Activated CD4-positive, alpha-beta T cell treated with anti-CD3 and anti-CD28 coated beads for 36 hours (primary cell): ENCODE measurements around the gene RBM4B. TPM values are rescaled to one million over a fixed set of nuclear protein-coding genes. Genes with fewer than 3 reads are reported as not detected.

Experiments
- ATAC-seq: fragments of 200-7000 bp; cut with Tn5 transposase; one replicate; pipeline ENCODE4 v1.10.0; 2021; ENCODE audit warnings: mild to moderate bottlenecking, moderate library complexity
- CTCF ChIA-PET: fragments of 350-600 bp; sonication (Branson Sonifier 250); formaldehyde crosslinking; loops from one replicate; lab custom pipeline; 2021; ENCODE audit warnings: antibody characterized with exemption; lab: Charles Lee
- POLR2A ChIA-PET: fragments of 350-600 bp; sonication (Branson Sonifier 250); formaldehyde crosslinking; loops from one replicate; lab custom pipeline; 2021; ENCODE audit warnings: antibody characterized with exemption, inconsistent platforms; lab: Charles Lee
- DNase-seq: peaks from one replicate; pipeline ENCODE4 v3.0.0-alpha.2; 2020
- H3K27ac Mint-ChIP-seq: one replicate; pipeline ENCODE4 v1.8.0; 2021; ENCODE audit warnings: mixed read lengths
- H3K27me3 Mint-ChIP-seq: one replicate; pipeline ENCODE4 v1.8.0; 2021; ENCODE audit warnings: mixed read lengths
- H3K36me3 Mint-ChIP-seq: one replicate; pipeline ENCODE4 v1.8.0; 2021; ENCODE audit warnings: low read depth, mixed read lengths
- H3K4me1 Mint-ChIP-seq: one replicate; pipeline ENCODE4 v1.8.0; 2021; ENCODE audit warnings: mixed read lengths
- H3K4me3 Mint-ChIP-seq: one replicate; pipeline ENCODE4 v1.8.0; 2021; ENCODE audit warnings: mild to moderate bottlenecking, moderate library complexity, mixed read lengths
- H3K9me3 Mint-ChIP-seq: one replicate; pipeline ENCODE4 v1.8.0; 2021; ENCODE audit warnings: low read depth, mixed read lengths
- intact Hi-C, 2 experiments: fragments of 100-400 bp; cut with DNase I in 1 of 2; cut with micrococcal nuclease in 1 of 2; formaldehyde crosslinking; loops; one replicate each; pipeline versions ENCODE4 v1.14.2 to v1.15.1; 2022 to 2024; cut with DNase I, micrococcal nuclease
- total RNA-seq, 2 experiments: library from RNA; stranded (reverse); gene quantifications; one replicate each; pipeline ENCODE4 v1.2.3, GENCODE V29; 2021

The RBM4B gene
- total RNA-seq, 2 experiments from 2014 or later, result 14.7 to 14.8 TPM

- CTCF ChIA-PET, result no interaction called here
- POLR2A ChIA-PET, result interaction anchor here (1.0 to 12.1 kb wide), 2 partner anchors 12 to 32 kb away, joined by 4 to 98 read pairs; partner anchors contain the start of gene RBM4
Measured at GRCh38 chr11:66626382-66626781, 51.3 kb downstream of the RBM4B start.

DNA sequence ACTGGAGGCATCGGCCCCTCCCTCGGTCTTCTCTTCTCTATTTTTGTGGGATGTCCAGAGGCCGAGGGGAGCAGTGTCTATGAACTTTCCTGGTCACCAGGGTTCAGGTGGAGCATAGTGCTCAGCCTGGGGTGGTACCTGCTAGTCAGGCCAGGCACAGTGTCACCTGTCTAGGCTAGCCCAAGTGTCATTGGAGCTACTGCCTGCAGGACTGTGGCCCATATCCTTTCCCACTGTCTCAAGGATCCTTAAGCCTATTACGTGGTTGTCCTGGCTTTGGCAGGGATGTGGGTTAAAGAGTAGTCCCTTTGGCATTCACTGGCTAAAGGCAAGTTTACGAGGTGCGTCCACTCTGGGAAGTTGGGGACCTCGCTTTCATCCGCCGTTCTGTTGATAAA is 51.9 kb downstream of the RBM4B start:
- CTCF ChIA-PET, result interaction anchor here (0.7 kb wide), 1 partner anchor 63 kb away, joined by 4 read pairs; no protein-coding TSS in a partner anchor
- DNase-seq (no peak), ATAC-seq (no peak)
- intact Hi-C loops, result no loop called here
- peaks cover 92% of the 10 kb centered on the region for H3K36me3 Mint-ChIP-seq
- no peaks in the 10 kb centered on the region for H3K27me3 Mint-ChIP-seq
- no peaks in the 10 kb centered on the region for H3K9me3 Mint-ChIP-seq
- no peak overlapping the region for H3K4me3 Mint-ChIP-seq
- no peak overlapping the region for H3K27ac Mint-ChIP-seq
- POLR2A ChIA-PET, result interaction anchor here (12.1 kb wide), 1 partner anchor 12 kb away, joined by 98 read pairs; the partner anchor contains the start of gene RBM4
- H3K4me1 Mint-ChIP-seq, result peaks cover 59% of the 10 kb centered on the region

More at GRCh38 chr11:66626382-66626781, 51.3 kb downstream of the RBM4B start:
- H3K4me1 Mint-ChIP-seq, result peaks cover 53% of the 10 kb centered on the region
- no peak overlapping the region for H3K4me3 Mint-ChIP-seq
- no peak overlapping the region for H3K27ac Mint-ChIP-seq
- H3K36me3 Mint-ChIP-seq, result peaks cover 90% of the 10 kb centered on the region
- ATAC-seq (no peak), DNase-seq (no peak)
- no peaks in the 10 kb centered on the region for H3K27me3 Mint-ChIP-seq
- no peaks in the 10 kb centered on the region for H3K9me3 Mint-ChIP-seq
- intact Hi-C loops, result no loop called here

- CTCF ChIA-PET, result interaction anchor here (0.7 to 2.7 kb wide), 2 partner anchors 8 to 63 kb away, joined by 4 to 12 read pairs; no protein-coding TSS in a partner anchor
- ATAC-seq, result no peak
- POLR2A ChIA-PET, result interaction anchor here (0.8 to 12.1 kb wide), 6 partner anchors 9 to 52 kb away, joined by 3 to 98 read pairs (median 3); partner anchors contain the start of genes RBM14, RBM4 and RBM4B
- Mint-ChIP-seq H3K27me3 (no peaks in the 10 kb centered on the region), H3K9me3 (no peaks in the 10 kb centered on the region), H3K27ac (no peak overlapping the region), H3K36me3 (peaks cover 94% of the 10 kb centered on the region), H3K4me1 (peaks cover 62% of the 10 kb centered on the region), H3K4me3 (no peak overlapping the region)
- DNase-seq, result no peak
- intact Hi-C loops, result no loop called here
Measured at GRCh38 chr11:66625041-66625751, 52.5 kb downstream of the RBM4B start.

GRCh38 chr11:66624450-66624849 is 53.2 kb downstream of the RBM4B start:
- no peak overlapping the region for H3K4me3 Mint-ChIP-seq
- peaks cover 93% of the 10 kb centered on the region for H3K36me3 Mint-ChIP-seq
- no peaks in the 10 kb centered on the region for H3K27me3 Mint-ChIP-seq
- ChIA-PET POLR2A (interaction anchor here (0.8 to 12.1 kb wide), 6 partner anchors 8 to 53 kb away, joined by 3 to 98 read pairs (median 3); partner anchors contain the start of genes RBM14, RBM4 and RBM4B), CTCF (interaction anchor here (2.7 to 4.4 kb wide), 2 partner anchors 9 to 13 kb away, joined by 12 to 32 read pairs; partner anchors contain the start of gene RBM4)
- no peaks in the 10 kb centered on the region for H3K9me3 Mint-ChIP-seq
- DNase-seq (no peak), ATAC-seq (no peak)
- peaks cover 63% of the 10 kb centered on the region for H3K4me1 Mint-ChIP-seq
- H3K27ac Mint-ChIP-seq, result no peak overlapping the region
- intact Hi-C loops, result no loop called here

DNA sequence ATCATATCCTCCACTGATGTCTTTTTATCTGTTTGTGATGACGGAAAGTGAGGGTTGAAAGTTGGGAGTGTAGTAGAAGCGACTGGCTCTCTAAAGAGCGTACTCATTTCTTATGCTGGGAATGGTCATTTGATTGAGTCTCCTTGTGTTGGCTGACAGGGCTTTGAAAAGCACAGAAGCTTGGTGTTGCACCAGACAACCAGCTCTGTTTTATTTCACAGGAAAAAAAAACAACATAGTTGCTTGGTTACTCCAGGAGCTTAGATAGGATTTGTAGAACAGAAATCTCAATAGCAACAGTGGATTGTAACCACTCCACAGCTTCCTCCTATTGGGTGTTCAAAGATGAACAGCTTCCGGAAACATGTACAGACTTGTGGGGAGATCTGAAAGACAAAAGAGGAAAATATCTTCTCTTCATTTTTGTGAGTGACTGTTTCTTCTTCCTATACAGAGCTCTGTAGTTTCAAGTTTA is 58.6 kb downstream of the RBM4B start:
- CTCF ChIA-PET, result interaction anchor here (0.6 to 2.3 kb wide), 10 partner anchors 9 to 230 kb away, joined by 3 to 14 read pairs (median 3); partner anchors contain the start of genes RBM4 and RBM4B
- H3K36me3 Mint-ChIP-seq, result peaks cover 82% of the 10 kb centered on the region
- intact Hi-C loops, result loop anchor here (1.0 to 5.0 kb wide), 4 partner anchors 19 to 352 kb away; partner anchors contain the start of genes DPP3 (in 1 of the 2), RAB1B (in 1 of the 2) and RBM4 (in 1 of the 2)
- ATAC-seq (peak; percentile 10), DNase-seq (no peak)
- H3K9me3 Mint-ChIP-seq, result no peaks in the 10 kb centered on the region
- no peaks in the 10 kb centered on the region for H3K27me3 Mint-ChIP-seq
- POLR2A ChIA-PET, result interaction anchor here (0.6 to 12.1 kb wide), 8 partner anchors 8 to 620 kb away, joined by 3 to 98 read pairs (median 6); partner anchors contain the start of genes CCDC87, CCS, CTSF and RBM4
- peak overlapping the region; percentile 89 for H3K4me3 Mint-ChIP-seq
- peak overlapping the region; percentile 97 for H3K27ac Mint-ChIP-seq
- H3K4me1 Mint-ChIP-seq, result peaks cover 55% of the 10 kb centered on the region

- ChIA-PET CTCF (interaction anchor here (0.7 to 1.3 kb wide), 7 partner anchors 20 to 255 kb away, joined by 3 to 6 read pairs (median 3); partner anchors contain the start of genes RBM4, RBM4B and ZDHHC24), POLR2A (interaction anchor here (0.6 to 2.4 kb wide), 12 partner anchors 7 to 783 kb away, joined by 3 to 44 read pairs (median 4); partner anchors contain the start of genes BBS1, CCDC87, CCS and CD248)
- DNase-seq (peak; percentile 29), ATAC-seq (no peak)
- intact Hi-C loops, result loop anchor here (1.0 to 5.0 kb wide), 7 partner anchors 38 to 672 kb away; partner anchors contain the start of genes ANKRD13D (in 1 of the 2), BRMS1 (in 1 of the 2), DPP3 (in 1 of the 2) and NPAS4 (in 1 of the 2)
- Mint-ChIP-seq H3K27me3 (no peaks in the 10 kb centered on the region), H3K4me1 (peaks cover 37% of the 10 kb centered on the region), H3K4me3 (peak overlapping the region; percentile 89), H3K36me3 (peaks cover 64% of the 10 kb centered on the region), H3K9me3 (no peaks in the 10 kb centered on the region), H3K27ac (peak overlapping the region; percentile 97)
Measured at GRCh38 chr11:66617155-66617834, 60.4 kb downstream of the RBM4B start.

DNA sequence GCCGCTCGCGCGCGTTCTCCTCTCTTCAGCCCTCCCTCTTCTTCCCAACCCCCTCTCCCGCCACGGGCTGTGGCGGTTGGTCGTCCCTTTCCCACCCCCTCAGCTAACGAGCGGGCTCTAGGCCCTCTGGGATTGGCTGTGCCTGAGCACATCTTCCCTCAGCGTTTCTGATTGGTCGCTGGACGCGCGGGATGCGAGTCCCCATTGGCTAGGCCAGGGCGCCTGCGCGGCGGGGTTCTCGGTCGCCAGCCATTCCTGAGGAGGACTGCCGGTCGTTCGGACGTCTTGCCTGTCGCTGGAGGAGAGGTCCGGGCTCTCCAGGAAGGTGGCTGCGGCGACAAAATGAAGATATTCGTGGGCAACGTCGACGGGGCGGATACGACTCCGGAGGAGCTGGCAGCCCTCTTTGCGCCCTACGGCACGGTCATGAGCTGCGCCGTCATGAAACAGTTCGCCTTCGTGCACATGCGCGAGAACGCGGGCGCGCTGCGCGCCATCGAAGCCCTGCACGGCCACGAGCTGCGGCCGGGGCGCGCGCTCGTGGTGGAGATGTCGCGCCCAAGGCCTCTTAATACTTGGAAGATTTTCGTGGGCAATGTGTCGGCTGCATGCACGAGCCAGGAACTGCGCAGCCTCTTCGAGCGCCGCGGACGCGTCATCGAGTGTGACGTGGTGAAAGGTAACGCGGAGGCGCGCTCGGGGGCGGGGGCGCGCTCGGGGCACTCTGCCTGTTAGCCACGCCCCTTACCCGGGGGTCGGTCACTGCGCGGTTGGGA is 61.1 kb downstream of the RBM4B start, which contains the start of gene RBM14:
Gene RBM14, plus strand, starts transcription at position 252 of the 776 bp plus-strand sequence. Its CDS starts 91 bp downstream, at position 343.
- DNase-seq, result peak; percentile 99
- H3K27ac Mint-ChIP-seq, result peak within 1 kb of the TSS; percentile 97
- peak within 1 kb of the TSS; percentile 89 for H3K4me3 Mint-ChIP-seq
- intact Hi-C loops, result loop anchor here (1.0 to 5.0 kb wide), 21 partner anchors 22 to 892 kb away; partner anchors contain the start of genes ACTN3 (in 2 of the 2), CCDC87 (in 2 of the 2), CCS (in 2 of the 2) and DPP3 (in 2 of the 2)
- CTCF ChIA-PET, result interaction anchor here (0.6 to 1.3 kb wide), 4 partner anchors 22 to 144 kb away, joined by 3 to 6 read pairs (median 4); partner anchors contain the start of genes RBM4 and RBM4B
- peak; percentile 98 for ATAC-seq
- peaks cover 57% of the 10 kb centered on the region for H3K36me3 Mint-ChIP-seq
- no peaks in the 10 kb centered on the region for H3K27me3 Mint-ChIP-seq
- H3K9me3 Mint-ChIP-seq, result no peaks in the 10 kb centered on the region
- POLR2A ChIA-PET, result interaction anchor here (0.5 to 2.4 kb wide), 17 partner anchors 8 to 300 kb away, joined by 3 to 44 read pairs (median 4); partner anchors contain the start of genes CCDC87, CCS, CD248 and MRPL11
- peaks cover 31% of the 10 kb centered on the region for H3K4me1 Mint-ChIP-seq

Other genes starting within 250 kb of the RBM4B start
- 100 to 1,000 TPM; 115 to 120 TPM for gene MRPL11, start 239.0 kb downstream of the RBM4B start, total RNA-seq
- gene PELI3, start 211.0 kb downstream of the RBM4B start, total RNA-seq, result 1 to 10 TPM; 5.7 to 7.0 TPM
- 10 to 100 TPM; 87.1 to 91.9 TPM for gene DPP3, start 197.5 kb downstream of the RBM4B start, total RNA-seq
- gene BBS1, start 167.3 kb downstream of the RBM4B start, total RNA-seq, result 10 to 100 TPM in 1 of 2 experiments, 1 to 10 TPM in 1; 9.4 to 10.7 TPM
- gene ZDHHC24, start 131.8 kb downstream of the RBM4B start, total RNA-seq, result 10 to 100 TPM in 1 of 2 experiments, 1 to 10 TPM in 1; 9.7 to 11.3 TPM
- under 1 TPM; 0.26 to 0.27 TPM for gene ACTN3, start 131.0 kb downstream of the RBM4B start, total RNA-seq
- 1 to 10 TPM; 1.3 to 2.0 TPM for gene CTSF, start 109.3 kb downstream of the RBM4B start, total RNA-seq
- under 1 TPM; 0.09 to 0.14 TPM for gene CCDC87, start 84.8 kb downstream of the RBM4B start, total RNA-seq
- 10 to 100 TPM; 16.3 to 24.0 TPM for gene CCS, start 84.7 kb downstream of the RBM4B start, total RNA-seq
- 100 to 1,000 TPM; 122 to 137 TPM for gene RBM14, start 61.3 kb downstream of the RBM4B start, total RNA-seq
- gene RBM4, start 39.2 kb downstream of the RBM4B start, total RNA-seq, result 100 to 1,000 TPM; 104 to 122 TPM
- 1 to 10 TPM; 1.3 to 1.6 TPM for gene SPTBN2, start 51.3 kb upstream of the RBM4B start, total RNA-seq
- gene RCE1, start 165.6 kb upstream of the RBM4B start, total RNA-seq, result 10 to 100 TPM; 24.9 to 25.6 TPM
- 10 to 100 TPM; 19.2 to 22.7 TPM for gene LRFN4, start 179.2 kb upstream of the RBM4B start, total RNA-seq